B cell (primary cell): ENCODE results near the gene TMEM141.
"Not testable (repeated sequence)": the region's sequence is repeated elsewhere in the genome, so short reads cannot be mapped to it uniquely, and the experiment has no call there.

Experiments used
- CTCF ChIP-seq: fragments of 200-600 bp; IDR thresholded peaks from one replicate; pipeline ENCODE4 v1.8.0; 2022; ENCODE audit warnings: antibody characterized with exemption, mild to moderate bottlenecking
- EZH2 ChIP-seq: IDR thresholded peaks from 2 replicates; pipeline ENCODE4 v1.6.1; 2012; ENCODE audit warnings: borderline replicate concordance, low read depth, mild to moderate bottlenecking, moderate library complexity, low read length; ENCODE audit not compliant: insufficient read depth, poor library complexity, severe bottlenecking

- not testable (repeated sequence) for TF ChIP-seq CTCF, EZH2
These were observed 50.7 kb downstream of the TMEM141 start for GRCh38 chr9:136841646-136842379.
